H9 (cell line): ENCODE data around the gene ZNF627. TPM values are rescaled to one million over a fixed set of nuclear protein-coding genes. Genes with fewer than 3 reads are reported as not detected.
"Not testable (repeated sequence)": the region's sequence is repeated elsewhere in the genome, so short reads cannot be mapped to it uniquely, and the experiment has no call there.

ENCODE experiments used
- DNase-seq: peaks from one replicate; pipeline ENCODE4 v3.0.0-alpha.2; 2017
- H2AFZ ChIP-seq: one replicate; pipeline ENCODE4 v1.6.1; 2013; ENCODE audit warnings: mild to moderate bottlenecking, low read length, control low read depth, moderate library complexity
- H2AK5ac ChIP-seq: 2 replicates; pipeline ENCODE4 v1.6.1; 2013; ENCODE audit warnings: low read length, control low read depth, mixed read lengths; ENCODE audit not compliant: insufficient read length
- H2BK120ac ChIP-seq: one replicate; pipeline ENCODE4 v1.6.1; 2013; ENCODE audit warnings: low read depth, mild to moderate bottlenecking, low read length, control low read depth, inconsistent platforms; ENCODE audit not compliant: poor library complexity, severe bottlenecking
- H2BK12ac ChIP-seq: 2 replicates; pipeline ENCODE4 v1.6.1; 2013; ENCODE audit warnings: low read length, control low read depth, mixed read lengths, low read depth; ENCODE audit not compliant: insufficient read length
- H2BK15ac ChIP-seq: 2 replicates; pipeline ENCODE4 v1.6.1; 2013; ENCODE audit warnings: low read depth, low read length, control low read depth
- H2BK20ac ChIP-seq: one replicate; pipeline ENCODE4 v1.6.1; 2013; ENCODE audit warnings: low read depth, mild to moderate bottlenecking, low read length, control low read depth, inconsistent platforms; ENCODE audit not compliant: poor library complexity, severe bottlenecking
- H2BK5ac ChIP-seq: 2 replicates; pipeline ENCODE4 v1.6.1; 2013; ENCODE audit warnings: low read length, control low read depth, mixed read lengths; ENCODE audit not compliant: insufficient read length
- H3K14ac ChIP-seq: 2 replicates; pipeline ENCODE4 v1.6.1; 2013; ENCODE audit warnings: low read length, control low read depth; ENCODE audit not compliant: insufficient read depth
- H3K18ac ChIP-seq: 2 replicates; pipeline ENCODE4 v1.6.1; 2013; ENCODE audit warnings: low read depth, mild to moderate bottlenecking, mixed read lengths, low read length, control low read depth; ENCODE audit not compliant: insufficient read length
- H3K23ac ChIP-seq: 2 replicates; pipeline ENCODE4 v1.6.1; 2013; ENCODE audit warnings: low read length, control low read depth, mixed read lengths, low read depth; ENCODE audit not compliant: insufficient read length
- H3K23me2 ChIP-seq: 2 replicates; pipeline ENCODE4 v1.6.1; 2013; ENCODE audit warnings: low read depth, mild to moderate bottlenecking, mixed read lengths, low read length, control low read depth; ENCODE audit not compliant: insufficient read length, poor library complexity, severe bottlenecking
- H3K27ac ChIP-seq: 2 replicates; pipeline ENCODE4 v1.5.1; 2013; ENCODE audit warnings: low read length, control low read depth, mixed read lengths, low read depth; ENCODE audit not compliant: insufficient read length
- H3K27me3 ChIP-seq: 2 replicates; pipeline ENCODE4 v1.6.1; 2013; ENCODE audit warnings: low read length, control low read depth, inconsistent platforms; ENCODE audit not compliant: insufficient read depth
- H3K4ac ChIP-seq: 2 replicates; pipeline ENCODE4 v1.6.1; 2013; ENCODE audit warnings: low read depth, mild to moderate bottlenecking, control low read depth, inconsistent platforms, low read length, moderate library complexity
- H3K4me1 ChIP-seq: 2 replicates; pipeline ENCODE4 v1.6.1; 2013; ENCODE audit warnings: low read length, control low read depth, inconsistent platforms; ENCODE audit not compliant: insufficient read depth
- H3K4me2 ChIP-seq: 2 replicates; pipeline ENCODE4 v1.6.1; 2013; ENCODE audit warnings: low read length, control low read depth, mixed read lengths; ENCODE audit not compliant: insufficient read length, insufficient read depth
- H3K56ac ChIP-seq: 2 replicates; pipeline ENCODE4 v1.6.1; 2013; ENCODE audit warnings: low read depth, mild to moderate bottlenecking, mixed read lengths, low read length, control low read depth; ENCODE audit not compliant: insufficient read length
- H3K79me1 ChIP-seq: 2 replicates; pipeline ENCODE4 v1.6.1; 2013; ENCODE audit warnings: low read depth, mild to moderate bottlenecking, moderate library complexity, low read length, control low read depth, inconsistent platforms; ENCODE audit not compliant: insufficient read depth, poor library complexity, severe bottlenecking
- H3K79me2 ChIP-seq: 2 replicates; pipeline ENCODE4 v1.6.1; 2013; ENCODE audit warnings: low read length, control low read depth, inconsistent platforms; ENCODE audit not compliant: insufficient read depth
- H3K9ac ChIP-seq: 2 replicates; pipeline ENCODE4 v1.6.1; 2013; ENCODE audit warnings: low read length, control low read depth, mixed read lengths; ENCODE audit not compliant: insufficient read length; ENCODE audit errors: extremely low read depth
- H3K9me3 ChIP-seq: one replicate; pipeline ENCODE4 v1.6.1; 2013; ENCODE audit warnings: low read depth, low read length, inconsistent platforms; ENCODE audit not compliant: control insufficient read depth
- H3T11ph ChIP-seq: one replicate; pipeline ENCODE4 v1.6.1; 2013; ENCODE audit warnings: mild to moderate bottlenecking, low read length, control low read depth, inconsistent platforms
- H4K20me1 ChIP-seq: one replicate; pipeline ENCODE4 v1.6.1; 2013; ENCODE audit not compliant: control insufficient read depth, insufficient read length, insufficient read depth
- H4K5ac ChIP-seq: 2 replicates; pipeline ENCODE4 v1.6.1; 2013; ENCODE audit warnings: low read depth, mild to moderate bottlenecking, mixed read lengths, low read length, control low read depth; ENCODE audit not compliant: insufficient read length
- H4K8ac ChIP-seq: replicated peaks from 2 replicates; pipeline ENCODE4 v1.6.1; 2013; ENCODE audit warnings: low read length, control low read depth, mixed read lengths, low read depth; ENCODE audit not compliant: insufficient read length
- H4K91ac ChIP-seq: 2 replicates; pipeline ENCODE4 v1.6.1; 2013; ENCODE audit warnings: low read depth, mild to moderate bottlenecking, moderate library complexity, mixed read lengths, low read length, control low read depth; ENCODE audit not compliant: insufficient read length
- H3K27ac Mint-ChIP-seq, 3 experiments: 2 replicates in 2 of 3; 3 replicates in 1 of 3; pipeline ENCODE4 v1.8.0; 2020 to 2021; ENCODE audit warnings: mixed read lengths in 3 of 3, mild to moderate bottlenecking in 1 of 3, moderate library complexity in 1 of 3
- H3K27me3 Mint-ChIP-seq: 2 replicates; pipeline ENCODE4 v1.8.0; 2021; ENCODE audit warnings: low read depth, mild to moderate bottlenecking, moderate library complexity, mixed read lengths
- H3K36me3 Mint-ChIP-seq, 3 experiments: 2 replicates in 2 of 3; 3 replicates in 1 of 3; pipeline ENCODE4 v1.8.0; 2020 to 2021; ENCODE audit warnings: low read depth in 3 of 3, mixed read lengths in 3 of 3; ENCODE audit not compliant: insufficient read depth in 1 of 3
- H3K4me1 Mint-ChIP-seq, 2 experiments: 2 replicates each; pipeline ENCODE4 v1.8.0; 2020; ENCODE audit warnings: mixed read lengths in 2 of 2
- H3K4me3 Mint-ChIP-seq, 2 experiments: 2 replicates in 1 of 2; 3 replicates in 1 of 2; pipeline ENCODE4 v1.8.0; 2020 to 2021; ENCODE audit warnings: mild to moderate bottlenecking in 2 of 2, mixed read lengths in 2 of 2, moderate library complexity in 1 of 2
- H3K9me3 Mint-ChIP-seq, 2 experiments: 2 replicates in 1 of 2; 3 replicates in 1 of 2; pipeline ENCODE4 v1.8.0; 2020; ENCODE audit warnings: mild to moderate bottlenecking in 2 of 2, mixed read lengths in 2 of 2, moderate library complexity in 1 of 2
- WGBS: extraction: QIAGEN DNeasy Blood & Tissue Kit; methylation state at CpG from one replicate; pipeline ENCODE4 v1.1.7; 2013; ENCODE audit warnings: missing lambda C conversion rate, low lambda C conversion rate, mixed read lengths; ENCODE audit not compliant: insufficient read length; ENCODE audit errors: extremely low coverage; 5-methylcytosine and 5-hydroxymethylcytosine counted together
- total RNA-seq: library from RNA; stranded (reverse); gene quantifications from 2 replicates; pipeline ENCODE4 v1.2.1, GENCODE V29; 2021

ZNF627 gene
- total RNA-seq, 1 experiment from 2014 or later = 12.8 TPM

- not testable (repeated sequence) for H3K9ac ChIP-seq, H3K4me1 Mint-ChIP-seq, H2BK20ac ChIP-seq, H3K23me2 ChIP-seq, H3K27me3 Mint-ChIP-seq, DNase-seq, H2BK15ac ChIP-seq, H3K9me3 ChIP-seq, H4K8ac ChIP-seq, H3K27me3 ChIP-seq, H4K5ac ChIP-seq, H2AFZ ChIP-seq, H3T11ph ChIP-seq, H3K9me3 Mint-ChIP-seq, H2AK5ac ChIP-seq, H4K20me1 ChIP-seq, H3K79me2 ChIP-seq, H2BK5ac ChIP-seq, H3K56ac ChIP-seq, H3K4me1 ChIP-seq, H3K27ac Mint-ChIP-seq, H2BK120ac ChIP-seq, H3K4me3 Mint-ChIP-seq, H3K79me1 ChIP-seq, H2BK12ac ChIP-seq, H3K14ac ChIP-seq, H3K36me3 Mint-ChIP-seq, H3K4me2 ChIP-seq, H3K4ac ChIP-seq, H3K27ac ChIP-seq, H4K91ac ChIP-seq, H3K18ac ChIP-seq, H3K23ac ChIP-seq
- no CpG with 5 or more reads among the region's 5 CpGs for WGBS
Measured at GRCh38 chr19:11565649-11565980, 31.7 kb upstream of the ZNF627 start.
